GM19468 (cell line): Measurements from ENCODE around the gene NBAS.
"Not testable (repeated sequence)": the region's sequence is repeated elsewhere in the genome, so short reads cannot be mapped to it uniquely, and the experiment has no call there.

Source experiments
- ATAC-seq: cut with Tn5 transposase; IDR thresholded peaks from one replicate; pipeline ENCODE4 v1.9.1; 2021; ENCODE audit warnings: mild to moderate bottlenecking, moderate library complexity, moderate number of reproducible peaks; ENCODE audit not compliant: unreplicated experiment; ENCODE audit errors: extremely low read depth

The NBAS gene

DNA sequence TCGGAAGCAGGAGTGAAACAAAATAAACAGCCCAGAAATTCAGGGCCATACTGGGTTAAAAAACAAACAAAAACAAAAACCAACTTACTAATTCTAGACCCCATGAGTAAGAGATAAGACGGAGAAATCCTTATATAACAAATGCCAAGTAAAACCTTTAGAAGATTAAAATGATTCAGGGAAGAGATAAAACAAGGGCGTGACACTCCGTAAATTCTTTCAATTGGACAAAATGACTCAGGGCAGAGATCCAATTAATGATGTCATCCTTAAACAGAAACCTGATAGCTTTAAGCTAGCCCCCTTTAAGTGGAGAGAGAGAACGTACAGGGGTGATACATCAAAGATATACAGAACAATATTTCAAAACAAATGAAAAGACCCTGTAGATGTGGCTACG, 317.4 kb downstream of the NBAS start:
- no peak for ATAC-seq

DNA sequence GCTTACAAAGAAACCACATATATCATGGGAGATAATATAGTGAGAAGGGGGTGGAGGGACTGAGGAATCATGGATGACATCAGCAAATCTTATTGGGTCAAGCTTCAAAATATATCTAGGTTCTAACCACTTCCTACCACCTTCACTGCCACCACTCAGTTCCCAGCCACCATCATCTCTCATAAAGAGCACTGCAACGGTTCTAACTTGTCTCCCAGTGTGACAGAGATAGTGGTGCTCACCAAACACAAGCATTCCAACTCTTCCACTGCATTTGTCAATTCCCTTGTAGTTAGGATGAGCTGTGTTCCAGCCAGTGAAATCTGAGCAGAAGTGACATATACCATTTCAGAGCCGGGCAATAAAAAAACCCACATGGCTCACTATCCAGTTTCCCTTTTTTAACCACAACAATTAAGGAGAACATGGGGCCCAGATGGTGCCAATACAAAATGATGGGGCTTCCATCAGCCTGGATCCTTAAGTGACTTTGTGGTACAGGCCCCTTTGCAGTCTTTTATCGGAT, 318.1 kb downstream of the NBAS start:
- ATAC-seq: no peak

DNA sequence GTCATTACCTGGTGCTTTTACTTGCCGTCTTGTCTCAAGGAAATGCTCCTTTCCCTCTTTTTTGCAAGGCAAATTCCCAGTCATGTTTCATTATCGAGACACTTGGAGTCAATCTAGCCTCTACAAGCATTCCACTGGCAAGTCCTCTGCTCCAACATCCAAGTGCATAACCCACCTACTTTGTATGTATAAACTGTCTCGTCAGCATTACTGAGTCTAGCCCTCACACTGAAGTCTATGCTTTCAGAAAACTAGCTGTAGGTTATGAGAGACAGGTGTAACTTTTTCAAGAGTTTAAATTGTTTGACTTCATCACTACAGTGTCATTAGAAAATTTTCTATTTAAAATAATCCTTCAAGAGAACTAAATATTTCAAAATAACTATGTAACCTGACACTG, 319.2 kb downstream of the NBAS start:
- no peak for ATAC-seq

DNA sequence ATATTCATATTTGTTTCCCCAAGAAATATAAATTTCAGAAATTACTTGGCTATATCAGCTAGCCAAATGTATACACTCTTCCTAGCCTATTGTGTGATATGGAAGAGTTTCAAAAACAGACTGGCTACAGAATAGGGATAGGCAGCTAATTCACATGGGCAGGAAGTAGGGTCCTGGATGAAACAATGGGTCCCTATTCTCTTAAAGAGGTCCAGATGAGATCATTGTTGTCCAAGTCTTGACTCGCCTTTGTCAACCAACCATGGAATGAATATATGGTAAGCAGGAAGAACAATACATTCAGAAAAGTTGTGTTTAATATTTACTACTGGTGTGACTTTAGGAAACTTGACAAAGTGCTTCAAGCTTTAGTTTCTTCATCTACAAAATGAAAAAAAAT, 319.9 kb downstream of the NBAS start:
- ATAC-seq: no peak

DNA sequence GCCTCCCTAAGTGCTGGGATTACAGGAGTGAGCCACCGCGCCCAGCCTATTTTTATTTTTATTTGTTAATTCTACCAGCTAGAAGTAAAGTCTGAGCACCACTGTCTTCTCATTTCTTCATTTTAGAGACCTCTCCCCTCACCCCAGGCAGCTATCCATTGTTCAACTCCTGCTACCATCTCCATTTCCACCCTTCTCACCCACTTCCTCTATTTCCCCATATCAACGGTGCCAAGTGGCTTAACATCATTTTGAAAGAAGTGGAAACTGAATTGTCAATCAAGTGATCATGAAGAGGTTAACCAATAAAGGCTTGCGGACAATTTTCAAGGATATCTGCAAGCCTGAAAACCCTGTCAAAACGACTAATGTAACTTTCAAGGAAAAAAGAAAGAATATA, 323.1 kb downstream of the NBAS start:
- no peak for ATAC-seq

DNA sequence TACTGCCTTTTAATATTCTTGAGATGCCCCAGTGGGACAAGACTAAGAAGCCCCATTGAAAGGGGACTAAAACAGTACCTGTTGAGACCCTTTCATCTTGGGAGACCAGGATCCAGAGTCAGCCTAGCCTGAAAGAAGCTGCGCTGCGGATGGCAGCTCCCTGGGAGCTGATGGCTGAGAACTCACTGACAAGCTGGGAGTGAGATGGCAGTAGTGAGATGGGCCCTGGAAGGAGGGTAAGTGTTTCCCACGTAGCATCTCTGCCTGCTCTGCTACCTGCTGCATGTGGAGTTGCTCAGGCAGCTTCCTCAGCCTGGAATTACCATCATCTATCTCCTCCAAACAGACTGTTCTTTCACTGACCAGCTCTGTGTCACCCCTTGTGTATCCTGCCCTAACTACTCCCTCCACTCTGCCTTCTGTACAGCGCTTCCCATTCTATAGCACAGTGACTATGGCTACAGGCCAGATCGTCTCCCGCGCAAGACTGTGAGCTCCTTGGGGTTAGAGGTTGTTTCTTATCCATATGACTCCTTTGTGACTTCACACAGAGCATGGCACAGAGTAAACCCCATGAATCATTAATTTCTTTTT, 330.4 kb downstream of the NBAS start:
- ATAC-seq: no peak

DNA sequence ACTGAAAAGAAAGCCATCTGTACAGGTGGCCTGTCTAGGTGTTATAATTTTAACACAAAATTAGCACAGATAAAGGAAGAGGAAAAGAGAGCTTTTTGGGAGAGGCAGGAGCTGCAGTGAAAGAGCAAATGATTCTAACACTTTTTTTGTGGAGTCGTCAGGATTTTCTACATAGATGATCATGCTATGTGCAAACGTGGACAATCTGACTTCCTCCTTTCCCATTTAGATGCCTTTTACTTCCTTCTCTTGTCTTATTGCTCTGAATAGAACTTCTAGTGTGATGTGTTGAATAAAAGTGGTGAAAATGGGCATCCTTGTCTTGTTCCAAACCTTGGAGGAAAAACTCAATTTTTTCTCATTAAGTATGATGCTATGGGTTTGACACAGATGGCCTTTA, 334.5 kb downstream of the NBAS start:
- no peak for ATAC-seq

DNA sequence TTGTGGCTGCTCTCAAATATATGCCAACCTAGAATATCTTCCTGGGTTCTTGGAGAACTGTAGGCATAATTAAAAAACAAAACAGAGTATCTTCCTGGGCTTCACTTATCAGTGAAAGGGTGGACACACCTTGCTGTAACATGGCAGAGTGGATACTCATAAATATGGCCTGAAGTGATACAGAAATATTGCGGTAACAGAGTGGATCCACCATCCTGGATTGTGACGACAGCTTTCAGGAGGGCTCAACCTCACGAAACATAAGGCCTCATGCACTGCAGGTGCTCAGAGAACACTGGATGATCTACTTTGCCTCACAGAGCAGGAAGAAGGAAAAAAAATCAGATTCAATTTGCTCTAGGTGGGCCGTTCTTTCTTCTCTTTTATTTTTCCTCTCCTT, 336.0 kb downstream of the NBAS start:
- no peak for ATAC-seq

DNA sequence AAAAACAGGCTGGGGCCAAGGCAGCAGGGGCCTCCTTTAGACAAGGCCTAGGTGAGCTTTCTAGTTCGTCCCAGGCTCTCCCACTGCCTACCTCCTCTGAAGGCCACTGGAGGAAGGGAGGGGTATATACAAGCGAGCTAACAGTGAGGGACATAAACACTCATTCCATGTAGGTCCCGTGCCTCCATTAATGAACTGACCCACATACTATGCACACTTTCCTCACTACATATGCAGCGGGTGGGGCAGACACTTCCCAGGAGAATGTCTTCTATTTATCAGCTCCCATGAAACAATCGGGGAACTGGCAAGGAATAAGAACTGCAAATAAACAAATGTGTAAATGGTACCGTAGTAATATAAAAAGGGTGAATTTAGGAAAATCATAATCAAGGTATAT, 336.5 kb downstream of the NBAS start:
- ATAC-seq: no peak

DNA sequence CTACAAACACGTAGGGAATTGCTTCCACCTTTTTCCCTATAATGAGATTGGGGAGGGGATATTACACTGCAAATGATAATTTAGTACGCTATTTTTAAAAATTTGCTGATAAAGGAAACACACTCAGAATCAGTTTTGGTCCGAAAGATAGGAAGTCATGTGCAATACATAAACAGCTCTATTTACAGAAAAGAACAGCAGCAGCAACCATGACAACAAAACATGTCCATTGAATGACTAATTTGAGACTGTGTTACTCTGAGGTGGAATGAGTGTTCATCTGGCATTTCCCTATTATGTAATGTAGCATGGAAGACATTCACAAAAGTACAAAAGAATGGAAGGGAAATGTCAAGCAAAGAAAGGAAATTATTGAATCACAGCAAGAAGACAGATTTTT, 337.2 kb downstream of the NBAS start:
- ATAC-seq: no peak

DNA sequence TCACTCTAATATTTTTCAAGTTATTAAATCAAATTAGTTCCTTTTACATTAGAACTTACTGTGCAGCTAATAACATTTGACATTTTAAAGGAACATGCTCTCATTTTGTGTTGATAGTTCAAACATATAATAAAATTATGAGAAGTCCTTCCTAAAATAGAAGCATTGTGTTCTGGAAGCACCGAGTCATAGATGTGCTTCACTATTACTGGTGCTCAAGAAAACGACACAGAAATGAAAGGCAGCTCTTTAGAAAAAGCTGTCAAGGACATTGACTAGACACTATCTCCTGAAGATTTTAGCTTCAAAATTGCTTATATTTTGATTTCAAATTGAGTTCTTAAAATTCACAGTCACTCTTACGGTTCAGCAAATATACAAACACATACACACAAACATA, 338.3 kb downstream of the NBAS start:
- ATAC-seq: no peak

DNA sequence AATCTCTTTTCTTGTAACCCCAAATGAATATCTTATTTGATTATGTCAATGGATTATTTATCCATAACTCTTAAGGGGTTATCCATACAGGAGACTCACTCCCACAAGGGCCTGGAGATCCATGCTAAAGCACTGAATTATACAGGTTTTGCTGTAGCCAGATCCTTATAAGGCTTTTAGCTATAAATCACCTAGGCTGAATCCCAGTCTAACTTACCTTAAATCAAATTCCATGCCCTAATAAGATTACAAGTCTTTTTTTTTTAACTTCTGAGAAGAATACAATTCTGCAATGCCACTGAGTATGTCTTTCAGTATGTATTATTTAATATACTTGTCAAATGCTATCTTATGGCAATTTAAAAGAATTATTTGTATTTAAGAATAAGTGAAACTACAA, 340.5 kb downstream of the NBAS start:
- ATAC-seq: no peak

DNA sequence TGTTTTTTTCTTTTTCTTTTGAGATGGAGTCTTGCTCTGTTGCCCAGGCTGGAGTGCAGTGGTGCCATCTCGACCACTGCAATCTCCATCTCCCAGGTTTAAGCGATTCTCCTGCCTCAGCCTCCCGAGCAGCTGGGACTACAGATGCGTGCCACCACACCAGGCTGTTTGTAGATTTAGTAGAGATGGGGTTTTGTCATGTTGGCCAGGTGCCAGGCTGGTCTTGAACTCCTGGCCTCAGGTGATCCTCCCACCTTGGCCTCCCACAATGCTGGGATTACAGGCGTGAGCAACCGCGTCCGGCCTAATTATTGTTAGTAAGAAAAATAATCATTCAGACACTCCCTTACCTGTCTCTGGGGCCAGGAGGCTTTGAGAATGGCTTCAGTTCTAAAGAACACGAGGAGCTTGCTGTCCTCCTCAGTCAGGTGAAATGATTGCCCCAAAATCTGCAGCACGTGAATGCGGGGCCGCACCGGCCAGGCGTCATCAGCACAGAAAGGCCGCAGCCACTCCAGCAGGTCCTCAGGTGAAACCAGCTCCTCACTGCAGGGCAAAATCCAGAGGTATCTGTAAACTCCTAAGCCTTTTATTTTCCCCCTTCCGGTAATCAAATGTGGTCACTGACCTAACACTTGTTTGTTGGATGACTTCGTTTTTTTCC, 342.6 kb downstream of the NBAS start:
- no peak for ATAC-seq

DNA sequence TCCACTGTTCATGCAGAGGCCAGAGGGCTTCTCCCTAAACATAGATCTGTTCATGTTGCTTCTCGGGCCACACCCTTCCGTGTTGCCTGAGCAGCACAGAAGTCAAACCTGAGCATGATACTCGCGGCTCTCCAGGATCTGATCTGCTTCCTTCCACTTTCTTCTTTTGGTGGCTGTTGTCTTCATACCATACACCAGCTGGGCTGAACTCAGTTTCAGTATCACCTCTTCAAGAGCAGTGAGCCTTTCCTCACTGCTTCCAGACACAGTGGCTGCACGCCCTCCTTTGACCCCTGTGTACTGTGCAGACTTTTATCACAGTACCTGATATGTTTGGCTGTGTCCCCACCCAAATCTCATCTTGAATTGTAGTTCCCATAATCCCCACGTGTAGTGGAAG, 348.9 kb downstream of the NBAS start:
- no peak for ATAC-seq

DNA sequence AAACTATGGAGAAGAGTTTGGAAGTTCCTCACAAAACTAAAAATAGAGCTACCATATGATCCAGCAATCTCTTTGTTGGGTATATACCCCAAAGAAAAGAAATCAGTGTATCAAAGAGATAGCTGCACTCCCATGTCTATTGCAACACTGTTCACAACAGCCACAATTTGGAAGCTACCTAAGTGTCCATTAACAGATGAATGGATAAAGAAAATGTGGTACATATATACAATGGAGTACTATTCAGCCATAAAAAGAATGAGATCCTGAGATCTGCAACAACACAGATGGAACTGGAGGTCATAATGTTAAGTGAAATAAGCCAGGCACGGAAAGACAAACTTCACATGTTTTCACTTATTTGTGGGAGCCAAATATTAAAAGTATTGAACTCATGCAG, 350.6 kb downstream of the NBAS start:
- not testable (repeated sequence) for ATAC-seq

DNA sequence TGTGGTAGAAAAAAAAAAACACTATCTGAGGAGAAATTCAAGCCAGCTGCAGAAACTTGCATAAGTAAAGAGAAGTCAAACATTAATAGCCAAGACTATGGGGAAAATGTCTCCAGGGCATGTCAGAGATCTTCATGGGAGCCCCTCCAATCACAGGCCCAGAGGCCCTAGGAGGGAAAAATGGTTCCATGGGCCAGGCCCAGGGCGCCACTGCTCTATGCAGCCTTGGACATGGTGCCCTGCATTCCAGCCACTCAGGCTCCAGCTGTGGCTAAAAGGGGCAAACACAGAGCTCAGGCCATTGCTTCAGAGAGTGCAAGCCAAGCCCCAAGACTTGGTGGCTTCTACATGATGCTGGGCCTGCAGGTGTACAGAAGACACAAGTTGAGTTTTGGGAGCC, 354.7 kb downstream of the NBAS start:
- ATAC-seq: no peak

DNA sequence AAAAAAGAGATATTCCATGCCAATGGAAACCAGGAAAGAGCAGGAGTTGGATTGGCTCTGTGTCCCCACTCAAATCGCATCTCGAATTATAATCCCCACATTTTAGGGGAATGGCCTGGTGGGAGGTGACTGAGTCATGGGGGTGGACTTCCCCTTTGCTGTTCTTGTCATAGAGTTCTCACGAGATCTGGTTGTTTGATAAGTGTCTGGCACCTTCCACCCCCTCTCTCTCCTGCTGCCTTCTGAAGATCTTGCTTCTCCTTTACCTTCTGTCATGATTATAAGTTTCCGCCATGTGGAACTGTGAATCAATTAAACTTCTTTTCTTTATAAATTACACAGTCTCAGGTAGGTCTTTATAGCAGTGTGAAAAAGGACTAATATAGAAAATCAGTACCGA, 355.6 kb downstream of the NBAS start:
- no peak for ATAC-seq

DNA sequence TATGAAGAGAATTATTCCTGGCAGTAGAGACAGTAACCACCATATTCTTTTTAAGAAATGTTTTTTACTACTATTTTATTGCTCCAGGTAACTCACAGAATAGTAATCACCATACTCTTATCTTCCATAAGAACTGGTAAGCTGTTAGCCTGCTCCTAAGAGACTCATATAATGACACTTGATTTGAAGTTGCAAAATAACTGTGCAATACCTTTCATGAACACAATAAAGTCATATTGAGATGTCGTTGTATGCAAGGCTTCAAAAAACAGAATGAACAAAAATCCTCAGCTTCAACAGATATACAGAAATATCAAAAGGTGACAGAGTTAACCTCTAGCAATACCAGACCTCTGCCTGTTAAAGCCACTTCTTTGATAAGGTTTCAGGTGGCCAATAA, 360.1 kb downstream of the NBAS start:
- ATAC-seq: no peak

DNA sequence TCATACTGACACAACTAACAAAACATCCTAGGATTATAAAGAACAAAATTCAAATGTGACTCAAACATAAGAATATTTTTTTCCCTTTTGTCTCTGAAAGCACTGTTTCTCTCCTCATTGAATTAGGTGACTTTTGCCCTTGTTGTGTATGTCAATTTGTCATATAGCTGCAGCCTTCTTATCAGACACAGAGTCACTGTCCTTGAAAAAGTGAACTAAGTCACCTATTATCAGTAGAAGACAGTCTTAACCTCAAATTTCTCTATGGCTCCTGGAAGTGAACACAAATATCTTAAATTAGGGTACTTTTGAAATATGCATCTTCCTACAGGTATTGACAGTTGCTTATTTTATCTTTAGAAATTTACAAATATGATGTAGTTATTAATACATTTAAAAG, 360.6 kb downstream of the NBAS start:
- ATAC-seq: no peak

DNA sequence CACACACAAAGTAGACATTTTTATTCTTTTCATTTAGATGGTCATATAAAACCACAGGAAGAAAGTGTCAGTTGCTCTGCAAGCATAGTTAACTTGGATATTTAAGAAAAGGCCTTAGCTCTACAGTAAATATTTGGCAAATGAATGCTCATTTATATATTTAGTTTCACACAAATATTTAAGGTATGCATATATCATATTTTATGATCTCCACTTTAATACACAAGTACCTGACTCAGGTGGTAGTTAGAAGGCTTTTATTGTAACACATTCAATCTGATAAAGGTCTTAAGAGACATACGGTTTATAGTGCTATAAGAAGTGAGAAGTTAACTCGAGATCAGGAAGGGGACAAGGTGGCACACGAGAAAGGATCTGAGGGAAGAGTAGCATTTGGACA, 363.1 kb downstream of the NBAS start:
- ATAC-seq: no peak

DNA sequence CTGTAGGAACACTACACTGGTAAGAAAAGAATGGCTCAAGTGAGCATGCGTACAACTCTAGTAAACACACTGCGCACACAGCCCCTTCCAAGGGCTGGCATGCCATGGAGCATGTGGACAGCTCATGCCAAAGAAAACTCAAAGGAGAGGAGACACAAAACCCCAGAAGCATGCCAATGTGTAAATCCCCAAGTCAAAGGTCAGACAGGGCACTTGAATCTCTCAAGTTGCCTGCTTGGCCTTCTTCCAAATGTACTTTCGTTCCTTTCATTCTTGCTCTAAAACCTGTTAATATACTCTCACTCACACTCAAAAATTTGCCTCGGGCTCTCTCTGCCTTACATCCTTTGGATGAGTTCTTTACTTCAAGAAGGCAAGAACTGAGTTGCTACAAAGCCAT, 365.3 kb downstream of the NBAS start:
- no peak for ATAC-seq

DNA sequence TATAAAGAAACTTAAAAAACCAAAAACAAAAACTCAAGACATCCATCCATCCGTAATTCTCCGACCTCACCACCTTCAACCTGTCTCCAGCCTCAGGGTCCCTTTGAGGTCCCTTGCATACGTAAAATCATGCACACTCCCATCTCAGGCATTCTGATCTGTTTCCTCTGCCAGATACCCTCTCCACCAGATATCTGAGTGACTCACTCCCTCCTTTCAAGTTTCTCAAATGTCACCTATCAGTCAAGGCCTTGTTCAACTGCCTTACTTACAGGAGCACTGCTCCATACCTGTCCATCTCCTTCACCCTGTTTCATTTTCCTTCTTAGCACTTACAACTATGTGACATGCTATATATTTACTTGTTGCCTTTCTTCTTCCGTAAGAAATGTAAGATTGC, 369.3 kb downstream of the NBAS start:
- ATAC-seq: no peak
